ENCODE data around the gene KCNS1.

KCNS1 gene

DNA sequence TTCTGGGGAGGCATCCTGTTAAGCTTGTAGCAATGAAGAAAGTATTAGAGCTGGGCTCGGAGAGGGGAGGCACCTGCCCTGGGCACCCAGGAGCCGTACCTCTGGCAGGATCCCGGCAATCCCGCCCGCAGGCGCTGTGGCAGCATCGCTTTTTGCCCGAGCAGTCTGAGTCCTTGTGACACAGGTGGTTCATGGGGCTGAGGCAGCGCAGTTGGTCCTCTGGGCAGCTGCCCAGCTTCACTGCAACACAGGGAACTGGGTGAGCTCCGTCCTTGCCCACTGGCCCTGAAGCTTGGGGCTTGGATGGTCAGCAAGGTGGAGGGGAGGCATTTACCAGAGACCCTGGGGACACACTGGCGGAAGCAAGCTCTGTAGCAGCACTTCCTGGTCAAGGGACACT, 9.4 kb upstream of the KCNS1 start:
- DNase-seq (ENCODE audit: low read depth) = no peak

DNA sequence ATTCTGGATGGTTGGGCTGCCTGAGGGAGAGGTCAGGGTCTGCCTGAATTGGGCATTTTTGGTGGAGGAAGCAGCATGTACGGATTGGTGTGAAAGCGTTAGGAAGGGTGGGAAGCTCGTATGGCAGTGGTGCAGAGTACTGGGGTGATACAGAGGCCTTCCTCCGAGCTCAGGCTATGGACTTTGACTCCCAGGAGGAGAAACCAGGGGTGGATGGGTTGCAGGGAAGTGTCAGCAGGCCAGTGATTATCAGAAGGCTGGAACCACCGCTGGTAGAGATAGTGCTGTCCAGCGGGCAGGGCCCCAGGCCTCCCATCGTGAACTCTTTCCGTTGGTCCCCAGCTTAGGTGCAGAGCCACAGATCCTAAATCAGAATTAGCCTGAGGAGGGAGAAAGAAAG, 8.7 kb upstream of the KCNS1 start:
- no peak for DNase-seq (ENCODE audit: low read depth)

DNA sequence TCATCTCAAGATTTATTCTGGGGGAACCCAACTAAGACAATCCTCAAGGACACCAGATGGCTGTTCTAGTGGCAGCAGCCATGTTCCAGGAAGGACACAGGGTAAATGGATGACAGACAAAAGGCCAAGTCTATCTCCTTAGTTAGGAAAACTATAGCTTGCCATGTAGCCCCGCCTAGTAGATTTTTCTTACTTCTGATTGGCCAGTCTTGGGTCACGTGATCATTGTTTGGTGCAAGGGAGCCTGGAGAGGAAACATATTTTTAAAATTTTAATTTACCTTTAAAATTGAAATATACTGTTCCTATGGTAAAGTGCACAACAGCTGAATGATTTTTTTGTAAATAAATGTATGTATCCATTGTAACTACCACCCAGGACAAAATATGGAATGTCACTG, 4.4 kb upstream of the KCNS1 start:
- no peak for DNase-seq (ENCODE audit: low read depth)

DNA sequence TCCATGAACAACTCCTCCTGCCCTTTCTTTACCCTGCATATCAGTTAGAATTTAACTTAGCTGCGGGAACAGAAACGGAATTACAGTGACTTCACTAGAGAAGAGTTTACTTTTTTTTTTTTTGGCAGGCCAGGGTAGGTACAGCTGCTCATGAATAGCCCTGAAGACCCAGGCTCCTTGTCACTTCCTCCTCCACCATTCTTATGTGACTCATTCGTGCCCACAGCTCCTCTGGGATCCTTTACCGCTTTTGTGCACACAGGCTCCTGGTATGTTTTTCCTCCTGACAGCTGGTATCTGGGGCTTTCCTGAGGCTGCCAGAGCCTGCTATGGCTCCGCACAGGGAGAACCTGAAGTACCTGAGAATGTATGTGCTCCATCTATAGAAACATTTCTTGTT, 3.9 kb upstream of the KCNS1 start:
- no peak for DNase-seq (ENCODE audit: low read depth)

DNA sequence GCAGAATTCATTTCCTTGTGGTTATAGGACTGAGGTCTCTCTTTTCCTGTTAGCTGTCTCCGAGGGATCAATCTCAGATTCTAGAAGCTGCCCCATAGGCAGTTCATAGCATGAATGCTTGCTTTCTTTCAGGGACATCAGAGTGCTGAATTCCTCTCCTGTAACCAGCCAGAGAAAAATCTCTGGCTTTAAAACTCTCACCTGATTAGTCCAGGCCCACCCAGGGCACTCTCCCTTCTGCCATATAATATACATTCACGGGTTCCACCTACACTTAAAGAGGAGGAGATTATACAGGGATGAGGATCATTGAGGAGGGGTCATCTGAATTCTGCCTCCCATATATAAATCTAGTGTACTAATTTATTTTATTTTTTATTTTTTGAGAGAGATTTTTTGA, 2.1 kb upstream of the KCNS1 start:
- no peak for DNase-seq (ENCODE audit: low read depth)

DNA sequence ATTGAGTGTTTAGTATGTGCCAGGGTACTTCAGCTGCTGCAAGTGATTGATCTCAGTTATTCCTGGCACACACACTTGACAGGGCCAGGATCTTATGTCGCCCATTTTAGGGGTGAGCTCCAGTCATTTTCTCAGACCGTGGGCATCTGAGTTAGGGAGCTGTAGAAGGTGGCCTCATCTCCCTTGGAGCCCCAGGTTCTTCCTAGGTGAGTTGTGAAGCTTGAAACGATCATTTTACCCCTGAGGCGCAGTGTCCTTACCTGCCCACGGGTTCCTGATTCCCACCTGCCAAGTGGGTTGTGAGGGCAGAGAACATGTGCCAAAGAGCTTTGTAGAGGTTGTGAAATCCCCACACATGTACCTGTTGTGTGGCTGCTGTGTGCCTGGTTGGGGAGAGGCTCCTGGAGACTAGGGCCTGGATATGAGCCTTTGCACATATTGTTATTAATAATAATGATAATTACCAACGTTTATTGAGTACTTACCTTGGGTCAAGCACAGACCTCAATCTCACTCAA, 465 bp upstream of the KCNS1 start:
- no peak for DNase-seq (ENCODE audit: low read depth)

DNA sequence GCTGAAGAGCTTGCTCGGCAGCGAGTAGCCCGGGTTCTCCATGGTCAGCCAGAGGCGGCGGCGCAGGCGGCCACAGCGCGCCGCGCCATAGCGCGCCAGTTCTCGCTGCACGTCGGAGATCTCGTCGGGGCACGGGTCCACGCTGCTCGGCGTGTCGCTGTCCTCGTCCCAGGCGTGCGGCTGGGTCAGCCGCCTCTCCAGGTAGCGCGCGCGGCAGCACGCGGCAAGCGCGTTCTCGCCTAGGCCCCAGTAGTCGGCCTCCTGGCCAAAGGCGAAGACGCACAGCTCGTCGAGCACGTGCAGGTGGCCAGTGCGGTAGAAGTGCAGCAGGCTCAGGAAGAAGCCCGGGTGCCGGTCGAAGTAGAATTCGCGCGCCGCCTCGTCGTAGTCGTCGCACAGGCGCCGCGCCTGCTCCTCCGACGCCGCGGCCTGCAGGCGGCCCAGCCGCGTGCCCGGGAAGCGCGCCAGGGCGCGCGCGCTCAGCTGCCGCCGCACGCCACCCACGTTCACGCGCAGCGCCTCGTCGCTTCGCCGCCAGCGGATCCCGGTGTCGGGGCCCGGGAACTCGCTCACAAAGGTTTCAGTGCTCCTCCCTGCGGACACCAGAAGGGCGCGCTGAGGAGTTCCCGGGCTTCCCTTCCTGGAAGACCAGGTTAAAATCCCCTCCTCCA, 2.7 kb downstream of the KCNS1 start:
- DNase-seq (ENCODE audit: low read depth) = no peak

DNA sequence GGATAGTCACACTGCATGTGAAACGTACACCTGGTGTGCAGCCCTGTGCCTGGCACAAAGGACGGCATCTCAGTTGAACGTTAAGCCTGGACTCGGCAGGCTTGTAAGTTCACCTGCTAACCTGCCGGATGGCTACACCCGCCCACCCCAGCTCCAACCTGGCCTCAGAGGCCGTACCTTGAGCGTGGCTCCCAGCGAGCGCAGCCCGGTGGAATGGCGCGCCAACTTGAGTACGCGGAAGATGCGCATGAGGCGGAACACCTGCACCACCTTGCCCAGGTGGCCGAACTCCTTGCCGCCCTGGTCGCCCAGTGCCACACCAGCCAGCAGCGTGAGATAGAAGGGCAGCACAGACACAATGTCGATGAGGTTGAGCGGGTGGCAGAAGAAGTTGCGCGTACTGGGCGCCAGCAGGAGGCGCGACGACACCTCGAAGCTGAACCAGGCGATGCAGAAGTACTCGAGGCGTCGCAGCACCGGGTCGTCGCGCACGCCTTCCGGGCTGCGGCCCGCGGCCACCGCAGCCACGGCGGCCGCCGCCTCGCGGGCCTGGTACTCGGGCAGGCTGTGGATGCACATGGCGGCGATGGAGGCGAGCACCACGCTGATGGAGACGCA, 3.3 kb downstream of the KCNS1 start:
- no peak for DNase-seq (ENCODE audit: low read depth)

DNA sequence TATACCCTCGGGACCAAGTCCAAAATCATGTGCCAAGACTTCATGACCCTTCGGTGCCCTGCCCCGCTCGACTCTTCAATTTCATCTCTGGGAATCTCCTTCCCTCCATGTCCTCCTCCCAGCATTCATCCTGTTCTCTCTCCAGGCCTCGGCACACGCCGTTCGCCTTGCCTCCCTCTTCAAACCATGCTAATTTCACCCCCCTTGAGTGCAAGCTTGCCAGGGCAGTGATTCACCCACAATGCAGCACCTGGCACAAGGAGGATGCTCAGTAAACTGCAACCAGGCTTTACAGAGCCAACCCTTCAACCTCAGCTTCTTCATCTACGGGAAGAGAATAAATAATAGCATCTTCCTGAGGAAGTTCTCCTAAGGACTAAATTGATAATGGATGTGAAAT, 4.1 kb downstream of the KCNS1 start:
- no peak for DNase-seq (ENCODE audit: low read depth)

DNA sequence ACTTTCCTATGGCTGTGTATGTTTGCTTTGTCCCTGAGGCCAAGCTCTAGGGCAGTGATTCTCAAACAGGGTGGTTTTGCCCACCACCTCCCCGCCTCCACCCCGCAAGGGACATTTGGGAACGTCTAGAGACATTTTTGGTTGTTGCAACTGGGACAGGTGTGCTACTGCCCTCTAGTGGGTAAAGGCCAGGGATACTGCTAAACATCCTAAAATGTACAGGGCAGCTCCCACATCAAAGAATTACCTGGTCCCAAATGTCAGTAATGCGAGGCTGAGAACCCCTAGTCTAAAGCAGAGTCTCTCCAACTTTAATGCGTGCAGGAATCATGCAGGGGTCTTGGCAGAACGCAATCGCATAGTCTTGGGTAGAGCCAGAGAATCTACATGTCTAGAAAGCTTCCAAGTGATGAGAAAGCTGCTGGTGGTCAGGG, 5.1 kb downstream of the KCNS1 start:
- DNase-seq (ENCODE audit: low read depth) = peak; percentile 27

DNA sequence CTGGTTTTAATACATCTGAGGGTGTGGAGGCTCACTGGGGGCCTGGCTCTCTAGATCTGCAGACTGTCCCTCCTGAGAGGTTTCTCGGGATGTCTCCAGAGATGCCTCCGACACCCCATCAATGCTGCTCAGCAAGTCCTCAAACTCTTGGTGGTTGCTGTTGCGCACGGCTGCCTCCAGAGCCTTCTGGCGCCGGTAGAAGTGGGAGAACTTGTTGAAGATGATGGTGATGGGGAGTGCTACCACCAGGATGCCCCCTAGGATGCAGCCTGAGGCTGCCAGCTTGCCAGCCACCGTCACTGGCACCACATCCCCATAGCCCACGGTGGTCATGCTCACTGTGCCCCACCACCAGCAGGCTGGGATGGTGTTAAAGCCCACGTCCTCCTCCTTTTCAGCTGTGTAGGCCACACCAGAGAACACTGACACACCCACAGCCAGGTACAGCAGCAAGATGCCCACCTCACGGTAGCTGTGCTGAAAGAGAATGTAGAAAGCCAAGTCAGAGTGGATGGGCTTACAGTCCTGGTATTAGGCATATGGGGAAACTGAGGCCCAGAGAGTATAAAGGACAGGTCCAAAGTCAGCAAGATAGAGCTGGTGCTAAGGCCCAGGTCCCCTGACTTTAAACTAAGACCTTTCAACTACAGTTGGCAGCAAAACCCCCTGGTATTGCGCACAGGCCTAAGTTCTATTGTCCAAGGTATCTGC, 5.9 kb downstream of the KCNS1 start:
- DNase-seq (ENCODE audit: low read depth) = no peak

DNA sequence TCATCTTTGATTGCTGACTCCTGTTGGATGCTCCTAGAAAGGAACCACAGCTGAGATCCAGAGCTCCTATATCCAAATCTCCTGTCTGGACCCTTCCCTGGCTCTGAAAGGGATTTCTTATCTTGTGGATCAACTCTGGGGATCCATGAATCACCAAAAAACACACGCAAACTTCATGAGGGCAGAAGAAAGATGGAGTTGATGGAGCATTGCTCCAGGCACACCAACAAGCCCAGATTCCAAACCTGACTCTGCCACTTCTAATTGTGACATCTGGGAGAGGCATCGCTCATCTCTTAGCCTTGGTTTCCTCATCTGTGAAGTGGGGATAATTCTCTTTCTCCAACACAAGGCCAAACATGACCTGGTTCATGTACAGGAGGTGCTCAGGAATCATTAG, 6.7 kb downstream of the KCNS1 start:
- DNase-seq (ENCODE audit: low read depth) = no peak

DNA sequence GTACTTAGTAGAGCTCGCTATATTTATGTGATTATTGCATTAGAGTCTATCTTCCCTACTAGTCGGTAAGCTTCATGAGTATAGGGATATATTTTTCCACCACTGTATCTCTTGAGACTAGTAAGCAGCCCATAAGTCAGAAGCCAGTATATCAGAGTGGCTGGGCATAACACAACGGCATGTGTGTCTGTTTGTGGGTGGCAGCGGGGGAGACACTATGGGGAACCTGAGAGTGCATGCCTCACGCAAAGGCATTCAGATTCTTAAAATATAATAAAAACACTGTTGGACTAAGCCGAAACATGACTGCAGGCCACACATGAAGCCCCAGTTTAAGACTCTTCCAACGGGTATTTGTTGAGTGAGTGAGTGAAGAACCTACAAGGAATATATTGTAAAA, 8.0 kb downstream of the KCNS1 start:
- DNase-seq (ENCODE audit: low read depth) = no peak

DNA sequence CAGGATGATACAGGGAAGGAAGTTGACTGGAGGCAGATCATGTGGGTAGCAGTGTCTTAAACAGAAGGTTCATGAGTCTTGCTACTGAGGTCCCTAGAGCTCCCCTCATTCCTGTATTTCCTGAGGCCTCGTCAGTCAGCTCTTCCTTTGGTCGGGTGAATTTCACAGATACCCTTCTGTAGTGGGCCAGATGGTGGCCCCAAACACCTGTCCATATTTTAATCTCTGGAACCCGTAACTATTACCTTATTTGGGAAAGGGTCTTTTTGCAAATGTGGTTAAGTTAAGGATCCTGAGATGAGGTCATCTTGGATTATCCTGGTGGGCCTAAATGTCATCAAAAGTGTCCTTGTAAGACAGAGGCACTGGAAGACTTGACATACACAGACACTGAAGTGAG, 9.6 kb downstream of the KCNS1 start:
- DNase-seq (ENCODE audit: low read depth) = no peak

DNA sequence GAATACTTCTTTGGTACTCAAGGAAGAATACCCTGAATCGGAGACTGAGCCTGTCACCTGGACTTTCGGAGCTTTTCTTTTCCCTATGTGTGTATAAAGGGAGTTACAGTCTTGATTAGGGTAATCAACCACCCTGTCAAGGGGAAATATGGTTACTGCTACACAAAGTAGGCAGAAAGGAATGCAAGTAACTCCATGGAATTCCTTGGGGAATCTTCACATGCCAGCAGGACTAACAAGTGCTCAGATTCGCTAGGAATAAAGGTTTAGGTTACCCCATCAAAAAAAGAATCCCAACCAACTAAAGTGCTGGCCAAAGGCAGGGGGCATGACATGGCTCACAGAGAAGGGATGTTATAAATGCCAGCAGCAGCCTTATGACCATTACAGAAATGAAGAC, 10.4 kb downstream of the KCNS1 start:
- DNase-seq (ENCODE audit: low read depth) = no peak

DNA sequence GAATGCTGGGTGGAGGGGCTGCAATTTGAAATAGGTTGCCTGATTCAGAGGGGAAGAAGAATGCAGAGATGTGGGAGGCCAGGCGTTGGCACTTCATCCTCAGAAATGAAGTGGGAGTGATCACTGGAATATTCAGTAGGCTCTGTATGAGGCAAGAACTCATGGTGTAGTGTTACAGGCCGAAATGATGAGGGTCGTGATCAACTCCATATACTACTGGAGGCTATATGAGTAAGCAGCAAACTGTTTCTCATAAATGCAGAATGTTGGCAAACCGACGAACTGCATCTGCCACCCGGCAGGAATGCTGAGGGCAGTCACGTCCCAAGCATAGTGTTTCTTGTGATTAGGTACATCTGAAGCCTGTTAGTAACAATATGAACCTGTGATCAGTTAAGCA, 12.7 kb downstream of the KCNS1 start:
- DNase-seq (ENCODE audit: low read depth) = no peak

DNA sequence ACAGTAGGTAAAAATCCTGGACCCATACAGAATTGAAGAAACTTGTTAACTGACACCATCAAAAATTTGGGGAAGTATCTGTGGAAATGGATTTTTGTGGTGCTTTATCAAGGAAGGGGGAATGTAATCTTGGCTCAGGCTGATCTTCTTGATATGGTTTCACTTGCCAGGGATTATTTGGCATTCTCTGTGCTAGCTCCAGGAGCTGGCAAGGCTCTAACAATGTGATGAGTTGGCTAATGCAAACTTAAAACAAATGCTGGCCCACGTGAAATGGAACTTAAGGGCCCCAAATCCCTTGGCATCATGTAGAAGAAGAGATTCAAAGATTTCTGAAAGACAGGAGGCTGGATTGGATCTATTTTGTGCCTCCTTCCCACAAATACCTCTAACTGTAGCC, 13.1 kb downstream of the KCNS1 start:
- DNase-seq (ENCODE audit: low read depth) = no peak

DNA sequence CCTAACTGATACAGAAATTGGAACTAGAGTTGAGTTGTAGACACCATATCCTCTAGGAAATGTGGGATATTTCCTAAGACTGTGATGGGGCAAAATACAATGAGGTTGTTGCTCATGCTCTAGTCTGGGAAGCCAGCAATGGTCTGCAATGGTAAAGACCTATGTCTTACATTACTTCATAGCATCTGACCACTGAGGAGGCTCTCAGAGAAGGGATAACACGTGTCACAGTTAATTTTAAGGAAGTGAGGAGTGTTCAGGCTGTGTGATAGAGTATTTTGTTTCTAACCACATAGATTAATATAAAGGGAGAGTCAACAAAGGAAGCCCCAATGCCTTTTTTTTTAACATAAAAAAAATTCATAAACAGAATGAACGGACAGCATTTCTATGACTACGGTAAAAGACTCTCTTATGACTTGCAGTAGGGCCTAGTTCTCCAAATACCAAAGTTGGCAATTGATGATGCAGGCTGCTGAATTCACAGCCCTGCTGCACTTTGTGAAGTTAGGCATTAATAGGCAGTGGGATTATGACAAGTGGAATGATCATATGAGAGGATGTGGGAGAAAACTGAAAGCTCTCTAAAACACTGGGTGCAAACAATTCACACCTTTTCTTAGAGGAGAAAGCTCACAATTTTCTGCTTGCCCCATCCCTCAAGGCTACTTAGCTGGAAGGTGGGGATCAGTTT, 13.7 kb downstream of the KCNS1 start:
- no peak for DNase-seq (ENCODE audit: low read depth)

DNA sequence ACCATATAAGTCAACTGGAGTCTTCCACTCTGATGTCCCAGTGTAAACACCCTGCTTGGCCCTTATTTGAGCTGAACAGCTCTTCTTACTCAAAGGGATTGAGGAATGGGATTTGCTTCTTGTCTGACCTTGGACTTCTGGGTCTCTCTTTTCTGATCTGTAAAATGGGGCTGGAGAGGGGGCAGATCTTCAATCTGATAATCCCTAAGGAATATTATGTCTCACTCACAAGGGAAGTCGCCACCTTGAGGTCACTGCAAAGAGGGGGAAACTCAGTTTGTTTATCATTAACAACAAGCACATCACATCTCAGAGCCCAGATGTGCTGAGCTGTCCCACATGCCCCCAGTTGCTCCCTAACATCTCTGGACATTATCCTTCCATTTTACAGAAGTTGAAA, 15.1 kb downstream of the KCNS1 start:
- DNase-seq (ENCODE audit: low read depth) = no peak

DNA sequence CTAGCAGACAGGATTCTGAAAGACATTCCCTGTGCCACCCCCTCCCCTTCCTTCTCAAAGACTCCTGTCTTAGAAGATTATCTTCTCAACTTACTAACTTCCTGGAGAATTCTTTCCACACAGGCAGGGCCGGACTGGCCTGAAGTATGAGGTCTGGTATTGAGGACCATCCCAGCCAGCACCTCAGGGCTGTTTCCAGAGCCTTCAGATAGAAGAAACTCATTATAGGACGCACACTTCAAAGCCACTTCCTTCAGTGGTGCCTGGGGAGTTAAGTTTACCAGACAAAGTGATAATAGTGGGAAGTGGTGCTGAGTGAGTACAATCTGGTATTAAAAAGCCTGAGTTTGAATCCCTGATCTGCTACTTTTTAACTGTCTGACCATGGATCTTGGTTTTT, 15.6 kb downstream of the KCNS1 start:
- DNase-seq (ENCODE audit: low read depth) = no peak

DNA sequence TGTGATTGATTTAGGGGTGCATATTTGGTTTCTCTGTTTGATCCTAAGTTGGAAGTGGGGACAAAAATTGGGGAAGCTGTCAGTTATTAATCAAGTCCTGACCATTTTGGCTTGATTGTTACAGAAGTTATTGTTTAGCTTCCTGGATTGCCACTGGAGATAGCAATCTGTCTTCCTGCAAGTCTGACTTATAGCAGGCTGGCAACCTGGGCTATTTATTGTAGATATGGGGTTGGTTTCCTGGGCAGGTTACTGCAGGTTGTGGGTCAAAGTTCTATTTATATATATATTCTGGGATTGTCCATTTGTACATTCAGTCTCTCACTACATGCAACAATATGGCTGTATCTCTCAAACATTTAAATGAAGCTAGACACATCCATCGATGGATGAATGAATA, 17.8 kb downstream of the KCNS1 start:
- DNase-seq (ENCODE audit: low read depth) = no peak

DNA sequence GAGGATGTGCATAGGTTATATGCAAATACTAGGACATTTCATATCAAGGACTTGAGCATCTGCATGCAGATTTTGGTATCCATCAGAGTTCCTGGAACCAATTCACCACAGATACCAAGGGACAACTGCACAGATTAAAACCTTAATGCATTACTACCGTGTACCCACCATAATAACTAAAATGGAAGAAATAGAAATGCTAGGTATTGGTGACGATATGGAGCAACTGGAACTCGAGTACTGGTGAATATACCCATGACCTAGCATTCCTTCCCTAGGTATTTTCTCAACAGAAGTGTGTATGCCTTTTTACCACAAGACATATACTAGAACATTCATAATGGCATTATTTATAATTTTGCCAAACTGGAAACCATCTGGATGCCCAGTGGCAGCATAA, 18.5 kb downstream of the KCNS1 start:
- no peak for DNase-seq (ENCODE audit: low read depth)

Data from CMK (cell line).